ENCODE measurements around the gene MYL10. TPM values are rescaled to one million over a fixed set of nuclear protein-coding genes. Genes with fewer than 3 reads are reported as not detected.

The MYL10 gene
- not detected in 2 replicates for total RNA-seq

GRCh38 chr7:101629171-101629570 is at the start of gene MYL10:
MYL10 (minus strand) TSS chr7:101629296; CDS start chr7:101629118, 178 bp downstream.

Other genes with a start within 250 kb of the MYL10 start
- 39.3 and 52.9 TPM in 2 replicates for gene CUX1, start 188.3 kb upstream of the MYL10 start, total RNA-seq